ENCODE data around the gene CYB5RL. TPM values are rescaled to one million over a fixed set of nuclear protein-coding genes. Genes with fewer than 3 reads are reported as not detected.

The CYB5RL gene
- total and polyA plus RNA-seq, 2 of the 8 experiments (the other 6 are each of a cell fraction or from before 2014, with no cell fraction given) = 13.2 to 14.1 TPM

DNA sequence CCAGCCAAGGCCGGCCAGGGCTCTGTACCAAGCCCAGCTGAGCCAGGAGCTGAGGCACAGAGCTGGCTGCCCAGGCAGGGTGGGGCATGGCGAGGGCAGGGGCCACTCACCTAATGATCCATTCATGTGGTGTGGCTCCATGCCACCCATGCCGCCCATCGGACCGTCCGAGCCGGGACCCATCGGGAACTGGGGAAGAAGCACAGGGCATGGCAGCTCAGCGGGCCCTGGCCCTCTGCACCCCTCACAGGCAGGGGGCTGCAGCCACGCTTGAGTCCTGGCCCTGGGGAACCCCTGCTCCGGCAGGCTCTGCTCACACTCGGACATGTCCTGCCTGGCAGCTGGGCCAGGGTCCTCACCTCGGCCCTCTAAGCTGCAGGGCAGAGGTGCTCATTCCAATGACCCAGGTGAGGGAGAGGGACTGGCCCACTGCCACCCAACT, 28.8 kb upstream of the CYB5RL start:
- DNase-seq (ENCODE audit: low read depth in 1 of 2, low spot score in 2 of 2) (no peak), FAIRE-seq (no peak)
- TF ChIP-seq POLR2AphosphoS5 (IDR thresholded peaks at IDR 0.05; ENCODE audit: low read depth, low read length) (peak; percentile 23; the same call in 1 of the 2 replicates), SP2 (IDR thresholded peaks at IDR 0.05; ENCODE audit: low read length) (no peak)
- H3K56ac ChIP-seq (replicated peaks; ENCODE audit: insufficient read length, low read depth, low read length) = no peak overlapping the region
- no peaks in the 10 kb centered on the region for H3K23me2 ChIP-seq (ENCODE audit: low read depth, low read length)
- H4K5ac ChIP-seq (ENCODE audit: insufficient read length, low read depth, low read length) = no peak overlapping the region
- H3K18ac ChIP-seq (ENCODE audit: extremely low read depth, low read length) = no peak overlapping the region
- ChIA-PET POLR2A (ENCODE audit: partially characterized antibody) (interaction anchor here (1.1 to 5.3 kb wide), 2 partner anchors 28 to 83 kb away, joined by 3 to 20 read pairs; partner anchors contain the start of genes CYB5RL and MRPL37), CTCF (ENCODE audit: partially characterized antibody) (interaction anchor here (0.6 to 3.0 kb wide), 17 partner anchors 9 to 271 kb away, joined by 3 to 10 read pairs (median 4); partner anchors contain the start of genes CYB5RL and MRPL37)
- H2AFZ ChIP-seq (ENCODE audit: low read length) = no peak overlapping the region
- H3K9me3 ChIP-seq (ENCODE audit: insufficient read depth in 2 of 2, low read depth in 1 of 2, low read length in 1 of 2) = no peaks in the 10 kb centered on the region; a peak in 1 of 4 replicates
- no peak overlapping the region for H2BK120ac ChIP-seq (replicated peaks; ENCODE audit: low read depth, low read length)
- no peak overlapping the region for H3K14ac ChIP-seq (ENCODE audit: insufficient read length)
- H3K79me2 ChIP-seq (ENCODE audit: control insufficient read depth in 1 of 2, insufficient read depth in 2 of 2, low read length in 2 of 2) = no peaks in the 10 kb centered on the region
- no peak overlapping the region for H2BK15ac ChIP-seq (ENCODE audit: low read length)
- H3K36me3 ChIP-seq (ENCODE audit: control insufficient read depth in 2 of 4, insufficient read depth in 4 of 4, low read length in 3 of 4) = peaks cover 0 to 8% (median 2%) of the 10 kb centered on the region in 4 experiments; a peak in 2 of 8 replicates
- H2BK12ac ChIP-seq (ENCODE audit: low read depth, low read length) = no peak overlapping the region
- no peaks in the 10 kb centered on the region; the same call in 1 of the 2 replicates for H3K79me1 ChIP-seq (ENCODE audit: low read depth, low read length)
- no peak overlapping the region for H3K4me2 ChIP-seq (ENCODE audit: insufficient read depth in 1 of 2, low read depth in 2 of 2, low read length in 2 of 2)
- H3K23ac ChIP-seq (ENCODE audit: insufficient read length) = no peak overlapping the region
- H3K4me1 ChIP-seq (replicated peaks in 1 of 4; ENCODE audit: control insufficient read depth in 3 of 4, insufficient read depth in 4 of 4, low read length in 3 of 4) = peaks cover 0 to 9% (median 4%) of the 10 kb centered on the region in 4 experiments; a peak in 3 of 7 replicates
- H4K91ac ChIP-seq (replicated peaks; ENCODE audit: insufficient read length, low read length) = no peak overlapping the region
- no peak overlapping the region for H2AK5ac ChIP-seq (ENCODE audit: low read depth, low read length)
- no peak overlapping the region for H3K4me3 ChIP-seq (ENCODE audit: extremely low read depth in 1 of 4, insufficient read depth in 2 of 4, low read depth in 3 of 4, low read length in 4 of 4)
- H3K27ac ChIP-seq (ENCODE audit: low read depth, low read length) = no peak overlapping the region
- H3K27me3 ChIP-seq (replicated peaks in 1 of 4; ENCODE audit: control insufficient read depth in 3 of 4, extremely low read depth in 1 of 4, insufficient read depth in 3 of 4, low read length in 3 of 4) = no peaks in the 10 kb centered on the region
- H2BK5ac ChIP-seq (ENCODE audit: low read depth, low read length) = no peak overlapping the region; the same call in 1 of the 2 replicates
- H3K9ac ChIP-seq (replicated peaks in 1 of 4; ENCODE audit: extremely low read depth in 1 of 4, low read depth in 3 of 4, low read length in 3 of 4) = no peak overlapping the region
- no peak overlapping the region for H3K4ac ChIP-seq (replicated peaks; ENCODE audit: insufficient read length, low read depth, low read length)
- H4K8ac ChIP-seq (ENCODE audit: extremely low read depth, insufficient read depth, low read length) = peak overlapping the region; percentile 57; the same call in 1 of the 2 replicates
- no peak overlapping the region for H2BK20ac ChIP-seq (ENCODE audit: low read length)
- peaks cover 0 to 9% of the 10 kb centered on the region in 2 experiments for H4K20me1 ChIP-seq (replicated peaks in 1 of 2; ENCODE audit: control insufficient read depth in 1 of 2, insufficient read depth in 2 of 2, low read length in 2 of 2)
- WGBS, 2 experiments (ENCODE audit: extremely low coverage in 1 of 2, insufficient coverage in 1 of 2, insufficient read length in 1 of 2, insufficient replicate concordance in 2 of 2, low coverage in 1 of 2, low lambda C conversion rate in 2 of 2, missing lambda C conversion rate in 1 of 2) = 87% methylated on average over 13 of the region's 13 CpGs; no CpG with 5 or more reads in 1 of the 2 experiments

Data from H1 (cell line).